Midbrain (tissue), 1 donor: ENCODE measurements around the gene NLRX1.
"Not testable (repeated sequence)": the region's sequence is repeated elsewhere in the genome, so short reads cannot be mapped to it uniquely, and the experiment has no call there.

Experiments used
- DNase-seq: peaks from one replicate; lab custom pipeline; 2025; lab: John Stamatoyannopoulos, UW

NLRX1 gene

GRCh38 chr11:119206511-119207414 is 38.2 kb downstream of the NLRX1 start:
- peak; percentile 14 for DNase-seq

GRCh38 chr11:119207415-119207960 is 39.0 kb downstream of the NLRX1 start:
- no peak for DNase-seq

GRCh38 chr11:119209186-119209585 is 40.7 kb downstream of the NLRX1 start:
- no peak for DNase-seq

- no peak for DNase-seq
These were observed 41.5 kb downstream of the NLRX1 start for GRCh38 chr11:119210050-119210449.

GRCh38 chr11:119218141-119218878 is 49.8 kb downstream of the NLRX1 start:
- no peak for DNase-seq

- peak; percentile 56 for DNase-seq
These were observed 53.8 kb downstream of the NLRX1 start for GRCh38 chr11:119222308-119222707.

GRCh38 chr11:119222891-119223290 is 54.4 kb downstream of the NLRX1 start:
- no peak for DNase-seq

GRCh38 chr11:119223856-119224255 is 55.3 kb downstream of the NLRX1 start:
- DNase-seq, result no peak

- not testable (repeated sequence) for DNase-seq
These were observed 60.2 kb downstream of the NLRX1 start for GRCh38 chr11:119228535-119229287.

- no peak for DNase-seq
These were observed 60.8 kb downstream of the NLRX1 start for GRCh38 chr11:119229288-119229672.

- DNase-seq, result no peak
These were observed 61.2 kb downstream of the NLRX1 start for GRCh38 chr11:119229741-119230140.
